ENCODE results near the gene MRGPRF. TPM values are rescaled to one million over a fixed set of nuclear protein-coding genes. Genes with fewer than 3 reads are reported as not detected.

Gene MRGPRF
- total RNA-seq, result 0.30 and 0.32 TPM in 2 replicates

GRCh38 chr11:69013009-69013951, at the start of gene MRGPRF:
MRGPRF (minus strand) TSS chr11:69013246; CDS start chr11:69009901, 3,345 bp downstream.

GRCh38 chr11:69048694-69049489, 35.8 kb upstream of the MRGPRF start, which contains the start of gene TPCN2:
TPCN2 (plus strand) TSS chr11:69048932; CDS start chr11:69048998, 66 bp downstream.

GRCh38 chr11:68980776-68981065, 32.3 kb downstream of the MRGPRF start, which contains the start of gene MRGPRD:
MRGPRD (minus strand) TSS chr11:68980986; CDS start chr11:68980986, 0 bp downstream.

Other genes starting within 250 kb of the MRGPRF start
- 42.2 and 71.3 TPM in 2 replicates for gene CPT1A, start 171.3 kb downstream of the MRGPRF start, total RNA-seq
- gene MRPL21, start 109.4 kb downstream of the MRGPRF start, total RNA-seq, result 83.3 and 103 TPM in 2 replicates
- gene IGHMBP2, start 109.4 kb downstream of the MRGPRF start, total RNA-seq, result 7.8 and 11.4 TPM in 2 replicates
- gene MRGPRD, start 32.3 kb downstream of the MRGPRF start, total RNA-seq, result not detected in 2 replicates
- gene TPCN2, start 35.7 kb upstream of the MRGPRF start, total RNA-seq, result 7.8 and 11.4 TPM in 2 replicates
- not detected in 2 replicates for gene SMIM38, start 142.7 kb upstream of the MRGPRF start, total RNA-seq

Data from epithelial cell of umbilical artery (primary cell).